ENCODE measurements around the gene HEY2. TPM values are rescaled to one million over a fixed set of nuclear protein-coding genes. Genes with fewer than 3 reads are reported as not detected.

The HEY2 gene
- total RNA-seq, 4 donors from 2014 or later = 1.7 to 3.1 (median 2.3) TPM

DNA sequence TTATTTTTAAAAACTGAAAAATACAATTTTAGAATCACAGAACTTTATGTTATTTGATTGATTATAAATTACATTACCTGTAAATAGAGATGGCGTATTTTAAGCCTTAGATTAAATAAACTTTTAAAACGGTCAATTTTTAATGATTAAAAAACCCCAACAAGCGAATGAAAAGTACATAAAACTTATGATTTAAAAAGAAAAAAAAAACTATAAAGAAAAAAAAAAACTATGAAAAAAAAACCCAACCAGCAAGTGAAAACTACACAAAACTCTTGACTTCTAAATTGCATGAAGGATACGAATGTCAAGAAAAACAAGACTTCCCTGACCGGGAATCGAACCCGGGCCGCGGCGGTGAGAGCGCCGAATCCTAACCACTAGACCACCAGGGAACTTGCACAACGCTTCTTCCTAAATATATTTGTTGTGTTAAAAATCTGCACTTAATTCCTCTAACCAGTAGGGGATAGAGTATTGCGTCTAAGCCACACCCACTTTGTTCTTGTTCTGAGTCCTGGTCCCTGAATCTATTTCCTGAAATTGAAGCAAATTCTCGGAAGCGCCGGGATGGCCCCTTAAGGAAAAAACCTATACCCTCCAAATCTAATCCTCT is 30.6 kb downstream of the HEY2 start:
- no peaks in the 10 kb centered on the region for H3K36me3 ChIP-seq
- DNase-seq (ENCODE audit: extremely low spot score) = peak; percentile 96
- H3K4me3 ChIP-seq = peak overlapping the region; percentile 63 to 75 (median 68)
- 12% methylated on average over 17 of the region's 17 CpGs for WGBS
- TF ChIP-seq POLR2A (IDR thresholded peaks at IDR 0.05; ENCODE audit: low read depth) = no peak
- peak; percentile 9 to 64 for TF ChIP-seq POLR2AphosphoS5 (IDR thresholded peaks at IDR 0.05)
- TF ChIP-seq, protein P1, sequence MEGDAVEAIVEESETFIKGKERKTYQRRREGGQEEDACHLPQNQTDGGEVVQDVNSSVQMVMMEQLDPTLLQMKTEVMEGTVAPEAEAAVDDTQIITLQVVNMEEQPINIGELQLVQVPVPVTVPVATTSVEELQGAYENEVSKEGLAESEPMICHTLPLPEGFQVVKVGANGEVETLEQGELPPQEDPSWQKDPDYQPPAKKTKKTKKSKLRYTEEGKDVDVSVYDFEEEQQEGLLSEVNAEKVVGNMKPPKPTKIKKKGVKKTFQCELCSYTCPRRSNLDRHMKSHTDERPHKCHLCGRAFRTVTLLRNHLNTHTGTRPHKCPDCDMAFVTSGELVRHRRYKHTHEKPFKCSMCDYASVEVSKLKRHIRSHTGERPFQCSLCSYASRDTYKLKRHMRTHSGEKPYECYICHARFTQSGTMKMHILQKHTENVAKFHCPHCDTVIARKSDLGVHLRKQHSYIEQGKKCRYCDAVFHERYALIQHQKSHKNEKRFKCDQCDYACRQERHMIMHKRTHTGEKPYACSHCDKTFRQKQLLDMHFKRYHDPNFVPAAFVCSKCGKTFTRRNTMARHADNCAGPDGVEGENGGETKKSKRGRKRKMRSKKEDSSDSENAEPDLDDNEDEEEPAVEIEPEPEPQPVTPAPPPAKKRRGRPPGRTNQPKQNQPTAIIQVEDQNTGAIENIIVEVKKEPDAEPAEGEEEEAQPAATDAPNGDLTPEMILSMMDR (IDR thresholded peaks at IDR 0.05) = peak; percentile 20 to 36 (median 30)
- no peak for TF ChIP-seq EP300 (IDR thresholded peaks at IDR 0.05)
- no peaks in the 10 kb centered on the region for H3K27me3 ChIP-seq
- peaks cover 8 to 9% (median 8%) of the 10 kb centered on the region in 4 donors for H3K4me1 ChIP-seq
- H3K27ac ChIP-seq (replicated peaks in 1 of 4) = peak overlapping the region; percentile 89 to 94 (median 90)
- H3K9me3 ChIP-seq = no peaks in the 10 kb centered on the region
- intact Hi-C loops (cut with DNase I) = no loop called here

DNA sequence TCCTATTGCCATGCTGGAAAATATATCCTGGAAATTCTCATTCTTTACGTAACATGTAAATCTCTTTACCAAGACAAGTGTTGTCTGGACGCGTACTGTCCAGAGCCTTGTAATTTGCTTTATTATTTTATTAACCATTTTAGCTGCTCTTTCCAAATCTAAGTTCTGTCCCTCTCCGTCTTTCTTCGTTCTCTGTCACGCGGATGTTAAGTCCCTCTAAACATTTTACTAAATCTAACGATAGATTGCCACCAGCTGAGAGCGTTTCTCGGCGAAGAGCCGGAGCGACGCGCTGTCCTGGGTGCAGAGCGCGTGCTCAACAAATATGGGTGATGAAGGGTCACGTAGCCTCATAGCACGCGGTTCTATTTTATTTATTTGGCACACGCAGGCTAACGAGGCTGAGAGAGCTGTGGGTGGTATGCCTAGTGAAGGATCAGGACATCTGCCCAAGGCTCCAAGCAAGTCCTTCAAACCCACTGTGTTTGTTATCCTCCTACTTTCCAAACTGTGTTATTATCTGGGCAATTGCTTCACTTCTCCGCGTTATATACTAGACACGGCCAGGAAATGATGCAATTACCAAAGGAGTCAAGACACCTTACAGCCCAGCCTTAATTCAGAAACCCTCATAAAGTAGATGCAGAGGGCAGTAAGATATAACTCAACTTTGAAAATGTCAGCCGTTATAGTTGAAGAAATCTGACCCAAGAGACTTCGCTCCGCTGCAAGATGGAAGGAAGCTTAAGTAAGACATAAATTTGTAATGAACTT is 31.3 kb downstream of the HEY2 start:
- Histone ChIP-seq H3K9me3 (no peaks in the 10 kb centered on the region), H3K27ac (replicated peaks in 1 of 4) (peak overlapping the region; percentile 89 to 94 (median 90)), H3K4me3 (peak overlapping the region; percentile 63 to 75 (median 68)), H3K27me3 (no peaks in the 10 kb centered on the region), H3K4me1 (peaks cover 8 to 9% (median 8%) of the 10 kb centered on the region in 4 donors), H3K36me3 (no peaks in the 10 kb centered on the region)
- under 1% methylated on average over 28 of the region's 28 CpGs for WGBS
- peak in 1 of 2 donors; percentile 81 for TF ChIP-seq POLR2AphosphoS5 (IDR thresholded peaks at IDR 0.05)
- TF ChIP-seq, protein P1 (IDR thresholded peaks at IDR 0.05) = no peak
- TF ChIP-seq EP300 (IDR thresholded peaks at IDR 0.05) = no peak
- TF ChIP-seq POLR2A (IDR thresholded peaks at IDR 0.05; ENCODE audit: low read depth) = no peak
- intact Hi-C loops (cut with DNase I) = no loop called here
- no peak for DNase-seq (ENCODE audit: extremely low spot score)

DNA sequence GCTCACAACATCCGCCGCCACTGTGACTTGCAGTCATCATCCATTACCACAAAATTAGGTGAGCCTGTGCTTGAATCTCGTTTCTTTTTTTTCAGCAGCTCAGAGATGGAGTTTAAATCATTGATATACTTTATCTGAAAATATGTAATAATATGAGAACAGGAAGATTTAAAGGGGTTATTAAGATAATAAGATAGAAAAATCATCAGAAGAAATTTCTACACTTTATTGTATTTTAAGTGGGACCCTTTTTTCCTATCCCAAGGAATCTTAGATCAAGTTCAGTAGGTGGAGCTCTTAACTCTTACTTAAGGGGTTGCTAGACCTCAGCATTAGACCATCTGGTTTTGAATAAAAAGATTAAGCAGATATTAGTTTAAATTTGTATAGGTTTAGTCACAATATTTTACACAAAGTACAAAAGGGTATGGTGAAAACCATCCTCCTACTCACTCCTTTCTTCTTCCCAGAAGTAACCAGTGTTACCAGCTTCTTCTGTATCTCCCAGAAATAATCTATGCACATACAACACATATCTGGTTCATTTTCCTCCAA is 32.0 kb downstream of the HEY2 start:
- Histone ChIP-seq H3K27ac (replicated peaks in 1 of 4) (peak overlapping the region; percentile 89 to 94 (median 90)), H3K4me3 (peak overlapping the region; percentile 63 to 75 (median 68)), H3K36me3 (no peaks in the 10 kb centered on the region), H3K4me1 (peaks cover 8 to 9% (median 8%) of the 10 kb centered on the region in 4 donors), H3K9me3 (no peaks in the 10 kb centered on the region), H3K27me3 (no peaks in the 10 kb centered on the region)
- intact Hi-C loops (cut with DNase I) = no loop called here
- TF ChIP-seq, protein P1 (IDR thresholded peaks at IDR 0.05) = peak in 2 of 3 experiments; percentile 9 to 16
- TF ChIP-seq POLR2AphosphoS5 (IDR thresholded peaks at IDR 0.05) (no peak), EP300 (IDR thresholded peaks at IDR 0.05) (no peak)
- no peak for DNase-seq (ENCODE audit: extremely low spot score)
- WGBS = 0% methylated on average over 3 of the region's 3 CpGs

DNA sequence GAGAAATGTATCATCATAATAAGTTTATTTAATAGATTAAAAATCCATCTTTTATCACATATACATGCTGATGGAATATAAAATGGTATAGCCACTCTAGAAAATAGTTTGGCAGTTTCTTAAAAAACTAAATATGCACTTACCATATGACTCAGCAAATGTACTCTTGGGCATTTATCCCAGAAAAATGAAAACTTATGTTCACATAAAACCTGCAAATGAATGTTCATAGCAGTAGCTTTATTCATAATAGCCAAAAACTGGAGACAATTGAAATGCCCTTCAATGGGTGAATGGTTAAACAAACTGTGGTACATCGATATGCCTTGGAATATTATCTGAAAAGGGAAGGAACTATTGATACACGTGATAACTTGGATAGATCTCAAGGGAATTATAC is 34.9 kb downstream of the HEY2 start:
- H3K9me3 ChIP-seq = no peaks in the 10 kb centered on the region
- DNase-seq (ENCODE audit: extremely low spot score) = no peak
- H3K4me1 ChIP-seq = peaks cover 14 to 17% (median 16%) of the 10 kb centered on the region in 4 donors
- WGBS = 78% methylated on average over 2 of the region's 2 CpGs
- TF ChIP-seq POLR2AphosphoS5 (IDR thresholded peaks at IDR 0.05) (no peak), POLR2A (IDR thresholded peaks at IDR 0.05; ENCODE audit: low read depth) (no peak), EP300 (IDR thresholded peaks at IDR 0.05) (no peak)
- TF ChIP-seq, protein P1 (IDR thresholded peaks at IDR 0.05) = no peak
- H3K36me3 ChIP-seq = no peaks in the 10 kb centered on the region
- no peak overlapping the region for H3K4me3 ChIP-seq
- intact Hi-C loops (cut with DNase I) = no loop called here
- H3K27me3 ChIP-seq = no peaks in the 10 kb centered on the region
- H3K27ac ChIP-seq (replicated peaks in 1 of 4) = no peak overlapping the region
